Measurements from ENCODE around the gene KRT14.

The KRT14 gene

GRCh38 chr17:41575336-41575735 is 11.4 kb downstream of the KRT14 start:
- DNase-seq, result no peak

- no peak for DNase-seq
These were observed 14.9 kb downstream of the KRT14 start, which contains the start of gene KRT9 for GRCh38 chr17:41571561-41572434. Gene KRT9, minus strand, starts transcription at chr17:41572059. Its CDS starts 67 bp downstream, at chr17:41571992.

- DNase-seq, result no peak
These were observed 19.4 kb downstream of the KRT14 start for GRCh38 chr17:41567317-41567716.

DNA sequence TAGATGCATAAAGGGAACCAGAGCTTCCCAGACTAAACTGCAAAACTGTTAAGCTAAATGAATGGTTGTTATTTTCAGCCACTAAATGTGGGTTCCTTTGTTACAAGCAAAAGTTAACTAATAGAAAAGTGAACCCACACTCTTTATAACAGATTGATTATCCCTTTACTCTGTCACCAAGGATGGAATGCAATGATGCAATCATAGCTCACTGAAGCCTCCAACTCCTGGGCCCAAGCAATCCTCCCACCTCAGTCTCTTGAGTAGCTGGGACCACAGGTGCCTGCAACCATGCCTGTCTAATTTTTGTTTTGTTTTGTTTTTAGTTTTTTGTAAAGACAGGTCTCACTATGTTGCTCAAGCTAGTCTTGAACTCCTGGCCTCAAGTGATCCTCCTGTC is 21.4 kb downstream of the KRT14 start:
- no peak for DNase-seq

- no peak for DNase-seq
These were observed 23.0 kb downstream of the KRT14 start for GRCh38 chr17:41563607-41564170.

- no peak for DNase-seq
These were observed 25.1 kb downstream of the KRT14 start for GRCh38 chr17:41561554-41561953.

DNA sequence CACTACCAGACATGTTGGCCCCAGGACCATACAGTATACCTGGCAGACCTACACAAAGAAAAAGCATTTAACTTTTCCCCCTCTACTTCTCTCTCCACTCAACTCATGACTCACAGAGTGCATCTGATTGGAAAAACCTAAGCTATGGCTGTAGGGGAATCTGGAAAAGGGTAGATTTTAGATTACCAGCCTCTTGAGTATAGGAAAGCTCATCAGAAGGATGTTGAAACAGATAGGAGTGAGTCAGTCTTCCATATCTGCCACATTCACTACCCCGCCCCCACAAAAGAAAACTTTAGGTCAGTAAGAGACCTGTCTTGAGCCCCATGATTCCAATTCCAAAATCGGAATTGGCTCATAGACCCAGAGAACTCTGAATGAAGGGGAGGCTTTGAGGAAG is 27.1 kb downstream of the KRT14 start:
- no peak for DNase-seq

- no peak for DNase-seq
These were observed 29.8 kb downstream of the KRT14 start for GRCh38 chr17:41556931-41557330.

GRCh38 chr17:41556306-41556705 is 30.4 kb downstream of the KRT14 start:
- no peak for DNase-seq

GRCh38 chr17:41555105-41555887 is 31.4 kb downstream of the KRT14 start:
- no peak for DNase-seq

DNA sequence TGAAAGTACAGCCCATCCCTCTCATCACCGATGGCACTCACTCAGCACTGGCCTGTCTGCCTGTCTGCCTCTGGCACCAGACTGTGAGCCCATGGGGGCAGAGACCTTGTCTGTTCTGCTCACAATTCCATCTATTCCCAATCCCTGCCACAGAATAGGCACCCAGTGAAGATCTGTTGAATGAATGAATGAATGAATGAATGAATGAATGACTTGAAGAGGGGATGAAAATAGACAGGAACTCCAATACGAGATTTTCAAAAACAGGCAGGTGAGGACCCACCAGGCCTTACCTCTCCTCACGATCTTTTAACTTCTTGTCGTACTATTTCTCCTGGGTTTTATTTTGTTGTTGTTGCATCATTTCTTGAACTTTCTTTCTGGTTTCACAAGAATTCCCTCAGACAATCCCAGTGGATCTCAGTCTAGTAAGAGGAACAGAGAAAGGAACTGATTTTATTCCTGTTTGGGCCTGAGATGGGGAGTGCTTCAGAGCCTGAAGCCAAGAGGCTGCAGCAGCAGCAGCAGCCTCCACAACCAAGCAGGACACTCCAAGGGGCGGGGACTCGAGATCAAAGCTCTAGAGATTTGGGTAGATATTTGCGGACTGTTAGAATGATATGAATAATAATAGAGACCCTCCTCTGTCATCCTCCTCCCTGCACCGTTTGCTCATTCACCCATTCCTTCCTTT is 32.6 kb downstream of the KRT14 start:
- no peak for DNase-seq

DNA sequence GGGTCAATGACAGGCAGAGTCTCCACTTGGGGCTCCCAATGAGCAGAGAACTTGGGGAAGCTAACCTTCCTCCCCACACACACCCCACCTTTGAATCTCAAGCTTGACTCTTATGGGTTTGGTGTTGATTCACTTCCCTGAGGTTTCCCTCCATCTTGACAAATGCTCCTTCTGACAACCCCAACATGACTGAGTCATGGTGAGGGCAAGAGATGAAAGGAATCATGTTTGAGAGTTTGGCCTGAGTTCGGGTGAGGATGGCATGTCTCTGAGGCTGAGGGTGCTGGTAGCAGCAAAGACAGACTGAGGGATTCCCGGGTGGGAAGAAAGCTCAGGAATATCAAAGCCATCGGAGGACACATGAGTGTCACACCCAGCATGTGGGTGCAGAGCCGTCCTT is 33.5 kb downstream of the KRT14 start:
- DNase-seq, result no peak

DNA sequence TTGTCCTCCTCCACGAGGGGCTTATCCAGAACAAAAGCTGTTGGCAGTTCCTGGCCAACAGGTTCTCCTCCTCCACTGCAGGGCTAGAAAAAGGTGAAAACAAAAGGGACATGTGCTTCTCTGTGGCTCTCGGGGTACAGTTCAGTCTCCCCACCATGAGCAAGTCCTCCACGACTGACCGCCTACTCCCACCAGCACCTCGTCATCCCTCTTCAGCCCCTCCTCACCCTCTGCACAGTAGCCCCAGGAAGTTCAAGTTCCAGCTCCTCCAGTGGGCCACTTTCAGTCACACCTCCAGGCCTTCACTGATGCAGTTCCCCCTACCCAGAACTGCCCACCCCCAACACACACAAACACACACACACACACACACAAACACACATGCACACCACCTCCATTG is 34.2 kb downstream of the KRT14 start:
- no peak for DNase-seq

DNA sequence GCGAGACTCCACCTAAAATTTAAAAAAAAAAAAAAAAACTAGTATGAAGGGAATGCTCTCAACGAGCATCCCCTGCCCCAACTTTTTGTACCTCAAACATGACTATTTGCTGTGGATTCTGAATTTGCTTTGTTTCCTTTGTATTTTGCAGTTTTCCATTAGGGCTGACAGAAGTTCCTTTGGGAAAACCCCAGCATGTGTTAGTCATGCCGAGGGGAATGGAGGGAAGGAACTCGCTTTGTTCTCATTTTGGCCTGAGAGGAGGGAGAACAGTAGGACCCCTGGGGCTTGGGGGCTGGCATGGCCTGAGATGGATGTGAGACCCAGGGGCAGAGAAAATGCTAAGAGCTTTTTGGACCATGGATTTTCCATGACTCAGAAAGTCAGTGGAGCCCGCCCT is 35.3 kb downstream of the KRT14 start:
- no peak for DNase-seq

- no peak for DNase-seq
These were observed 37.1 kb downstream of the KRT14 start for GRCh38 chr17:41549596-41550039.

GRCh38 chr17:41548844-41549595 is 37.7 kb downstream of the KRT14 start:
- peak; percentile 30 for DNase-seq

DNA sequence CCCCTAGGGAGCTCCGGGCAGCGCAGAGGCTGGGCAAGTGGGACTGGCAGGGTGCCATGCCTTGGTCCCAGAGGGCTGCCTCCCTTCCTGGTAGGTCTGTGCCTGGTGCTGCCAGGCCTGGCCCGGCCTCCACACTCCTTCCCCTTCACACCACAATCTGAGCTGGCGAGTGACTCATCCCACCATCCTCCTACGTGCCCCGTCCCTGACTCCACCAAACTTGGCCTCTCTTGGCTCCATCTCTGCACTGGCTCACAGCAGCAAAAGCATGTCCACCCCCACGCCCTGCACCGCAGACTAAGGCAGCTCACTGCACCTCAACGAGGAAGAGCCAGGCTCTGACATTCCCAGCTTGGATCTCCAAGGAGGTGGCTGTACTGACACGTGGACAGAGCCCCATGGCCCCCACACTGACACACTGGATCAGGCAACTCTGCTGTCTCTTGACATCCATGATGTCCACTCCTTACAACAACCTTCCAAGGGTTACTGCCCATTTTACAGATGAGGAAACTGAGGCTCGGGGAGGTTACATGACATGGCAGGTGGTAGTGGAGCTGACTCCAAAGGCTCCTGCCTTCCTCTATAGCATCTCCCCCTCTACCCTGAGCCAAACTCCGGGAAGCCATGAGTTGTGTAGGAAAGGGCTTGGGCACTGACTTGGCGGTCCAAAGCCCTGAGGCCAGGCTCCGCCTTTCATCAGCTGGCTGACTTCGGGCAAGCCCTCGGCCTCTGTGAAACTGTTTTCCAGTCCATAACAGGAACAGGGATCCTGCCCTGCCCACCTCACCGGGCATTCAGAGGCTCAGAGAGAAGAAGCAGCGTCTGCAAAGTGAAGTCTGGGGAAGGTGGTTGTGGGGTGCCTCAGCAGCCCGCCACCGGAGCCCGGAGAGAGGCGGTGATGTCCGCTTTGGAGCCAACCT is 38.5 kb downstream of the KRT14 start:
- DNase-seq, result no peak

DNA sequence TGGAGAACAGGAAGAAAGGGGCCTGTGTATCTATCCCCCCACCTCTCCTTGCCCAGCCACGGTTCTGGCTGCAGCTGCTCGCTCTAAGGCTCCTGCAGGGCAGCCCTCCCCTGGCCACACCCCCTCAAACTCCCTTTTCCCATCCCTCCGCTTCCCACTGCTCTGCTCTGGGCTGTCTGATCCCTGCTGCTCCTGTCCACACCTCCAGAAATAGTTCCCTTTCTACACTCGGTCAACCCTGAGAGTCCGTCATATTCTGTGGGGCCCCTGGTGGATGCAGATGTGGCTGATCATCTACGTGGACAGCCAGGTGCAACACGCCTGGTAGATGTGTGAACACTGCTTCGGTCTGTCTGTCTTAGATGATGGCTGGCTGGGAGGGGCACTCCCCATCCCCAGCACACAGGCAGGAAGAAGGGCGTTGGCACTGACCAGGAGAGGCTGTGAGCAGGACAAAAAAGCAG is 39.3 kb downstream of the KRT14 start:
- no peak for DNase-seq

DNA sequence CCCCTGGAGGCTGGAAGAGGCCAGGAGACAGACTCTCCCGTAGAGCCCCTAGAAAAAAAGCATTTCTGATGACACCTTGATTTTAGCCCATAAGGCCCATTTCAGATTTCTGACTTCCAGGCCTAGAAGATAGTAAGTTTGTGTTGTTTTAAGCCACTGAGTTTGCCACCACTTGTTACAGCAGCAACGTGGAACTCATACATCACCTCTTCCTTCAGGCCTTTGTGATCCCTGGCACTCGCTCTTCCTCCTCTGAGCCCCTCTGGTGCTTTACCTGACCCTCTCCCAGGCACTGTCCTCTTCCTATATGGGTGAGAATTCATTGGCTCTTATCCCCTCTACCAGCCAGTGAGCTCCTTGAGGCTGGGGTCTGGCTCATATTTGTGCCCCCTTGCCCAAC is 39.9 kb downstream of the KRT14 start:
- no peak for DNase-seq

DNA sequence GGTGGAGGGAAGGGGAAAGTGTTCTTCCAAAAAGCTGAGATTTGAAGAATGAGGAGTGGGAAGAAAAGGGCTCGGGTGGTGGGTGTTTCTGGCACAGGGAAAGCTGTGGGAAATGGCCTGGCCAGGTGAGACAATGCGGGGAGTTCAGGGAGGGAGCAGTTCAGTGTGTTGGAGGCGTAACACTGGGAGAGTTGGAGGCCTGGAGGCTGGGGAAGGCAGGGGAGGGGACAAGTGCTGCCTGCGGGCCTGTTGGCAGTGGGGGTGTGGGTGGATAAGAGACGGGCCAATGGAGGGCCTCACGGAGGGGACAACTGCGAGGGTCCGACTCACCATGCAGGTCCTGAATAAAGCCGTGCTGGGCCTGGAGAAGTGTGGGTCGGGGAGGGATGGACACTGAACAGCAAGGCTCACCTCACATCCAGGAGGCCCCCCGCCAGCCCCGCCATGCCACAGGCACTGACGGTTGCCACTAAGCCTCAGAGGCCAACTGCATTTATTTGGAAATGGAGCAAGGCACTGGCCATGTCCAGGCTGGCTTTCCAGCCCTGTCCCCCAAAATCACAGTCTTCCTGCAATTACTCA is 40.8 kb downstream of the KRT14 start:
- no peak for DNase-seq

DNA sequence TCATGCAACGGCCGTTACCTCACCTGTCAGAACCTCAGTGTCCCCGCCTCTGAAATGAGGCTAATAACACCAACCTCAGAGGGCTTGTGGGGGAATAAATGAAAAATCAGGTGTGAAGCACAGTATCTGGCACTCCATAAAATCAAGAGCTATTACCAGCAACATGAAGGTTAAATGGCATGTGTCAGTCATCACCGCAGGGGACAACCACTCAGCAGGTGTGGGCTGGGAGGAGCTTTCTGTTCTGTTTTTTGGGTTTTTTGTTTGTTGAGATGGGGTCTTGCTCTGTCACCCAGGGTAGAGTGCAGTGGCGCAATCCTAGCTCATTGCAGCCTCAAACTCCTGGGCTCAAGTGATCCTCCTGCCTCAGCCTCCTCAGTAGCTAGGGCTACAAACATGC is 41.8 kb downstream of the KRT14 start:
- no peak for DNase-seq
